CD4-positive, alpha-beta T cell (primary cell): ENCODE results near the gene FBXL22. TPM values are rescaled to one million over a fixed set of nuclear protein-coding genes. Genes with fewer than 3 reads are reported as not detected.

Experiments
- ATAC-seq: fragments of 200-7000 bp; cut with Tn5 transposase; one replicate; pipeline ENCODE4 v1.10.0; 2022; ENCODE audit warnings: mild to moderate bottlenecking; ENCODE audit not compliant: poor library complexity
- CTCF ChIA-PET: fragments of 350-600 bp; sonication (Branson Sonifier 250); formaldehyde crosslinking; loops from one replicate; lab custom pipeline; 2021; ENCODE audit warnings: antibody characterized with exemption, inconsistent platforms; lab: Charles Lee
- POLR2A ChIA-PET: fragments of 350-600 bp; sonication (Branson Sonifier 250); formaldehyde crosslinking; loops from one replicate; lab custom pipeline; 2021; ENCODE audit warnings: antibody characterized with exemption, inconsistent platforms; lab: Charles Lee
- DNase-seq, 14 experiments: peaks; one replicate each; pipeline ENCODE4 v3.0.0-alpha.2; 2013 to 2020; ENCODE audit warnings: mixed read lengths in 2 of 14
- H3K27ac ChIP-seq, 2 donors: one replicate each; pipeline versions ENCODE4 v1.5.1 to v1.7.0; 2013; ENCODE audit warnings: low read length in 2 of 2, low read depth in 1 of 2, mild to moderate bottlenecking in 1 of 2
- H3K27me3 ChIP-seq, 2 experiments: 1 replicate in 1 of 2; 2 replicates in 1 of 2; pipeline versions ENCODE4 v1.6.1 to v1.7.0; 2013; ENCODE audit warnings: low read length in 2 of 2, control low read depth in 1 of 2, mild to moderate bottlenecking in 1 of 2, moderate library complexity in 1 of 2; ENCODE audit not compliant: insufficient read depth in 2 of 2, control insufficient read depth in 1 of 2
- H3K36me3 ChIP-seq: one replicate; pipeline ENCODE4 v1.6.1; 2013; ENCODE audit warnings: low read length, control low read depth; ENCODE audit not compliant: insufficient read depth
- H3K4me1 ChIP-seq: one replicate; pipeline ENCODE4 v1.6.1; 2013; ENCODE audit warnings: low read length, control low read depth; ENCODE audit not compliant: insufficient read depth
- H3K4me3 ChIP-seq: one replicate; pipeline ENCODE4 v1.5.1; 2013; ENCODE audit warnings: mild to moderate bottlenecking, low read length, moderate library complexity
- H3K9me3 ChIP-seq, 2 experiments: 1 replicate in 1 of 2; 2 replicates in 1 of 2; pipeline versions ENCODE4 v1.6.1 to v1.7.0; 2013; ENCODE audit warnings: low read length in 2 of 2, mild to moderate bottlenecking in 2 of 2, control low read depth in 1 of 2, moderate library complexity in 1 of 2; ENCODE audit not compliant: control insufficient read depth in 1 of 2, insufficient read depth in 1 of 2
- H3K27ac Mint-ChIP-seq: one replicate; pipeline ENCODE4 v1.8.0; 2020; ENCODE audit warnings: mixed read lengths
- H3K27me3 Mint-ChIP-seq: one replicate; pipeline ENCODE4 v1.8.0; 2021; ENCODE audit warnings: mixed read lengths
- H3K36me3 Mint-ChIP-seq: one replicate; pipeline ENCODE4 v1.8.0; 2021; ENCODE audit warnings: low read depth, mixed read lengths
- H3K4me1 Mint-ChIP-seq: one replicate; pipeline ENCODE4 v1.8.0; 2021; ENCODE audit warnings: low read depth, mixed read lengths
- H3K4me3 Mint-ChIP-seq: one replicate; pipeline ENCODE4 v1.8.0; 2020; ENCODE audit warnings: mild to moderate bottlenecking, mixed read lengths
- H3K9me3 Mint-ChIP-seq: one replicate; pipeline ENCODE4 v1.8.0; 2020; ENCODE audit warnings: mixed read lengths
- CTCF ChIP-seq: fragments of 200-600 bp; IDR thresholded peaks from one replicate; pipeline ENCODE4 v1.8.0; 2022; ENCODE audit warnings: antibody characterized with exemption, mild to moderate bottlenecking
- intact Hi-C, 2 experiments: fragments of 100-400 bp; cut with DNase I in 1 of 2; cut with micrococcal nuclease in 1 of 2; formaldehyde crosslinking; loops; one replicate each; pipeline versions ENCODE4 v1.15.1 to v1.9.0; 2023 to 2025; cut with DNase I, micrococcal nuclease
- total RNA-seq, 174 experiments: library from RNA in 2 of 174; stranded (reverse) in 2 of 174; gene quantifications; one replicate each; pipeline ENCODE4 v1.2.3 and lab custom pipeline; 2021 to 2026

The FBXL22 gene
- total RNA-seq, 2 experiments from 2014 or later = 0.66 to 1.6 TPM

GRCh38 chr15:63609448-63609847 lies 12.3 kb downstream of the FBXL22 start:
- no peak overlapping the region for H3K27ac Mint-ChIP-seq
- H3K4me3 ChIP-seq = no peak overlapping the region
- no peak for DNase-seq
- no peak overlapping the region for H3K27ac ChIP-seq
- peaks cover 40% of the 10 kb centered on the region for H3K4me1 ChIP-seq
- ChIA-PET CTCF (interaction anchor here (0.6 to 1.7 kb wide), 27 partner anchors 9 to 458 kb away, joined by 3 to 17 read pairs (median 4); no protein-coding TSS in a partner anchor), POLR2A (interaction anchor here (0.5 to 3.5 kb wide), 9 partner anchors 9 to 484 kb away, joined by 3 to 39 read pairs (median 7); partner anchors contain the start of genes CIAO2A, FBXL22, HERC1 and RPS27L)
- H3K36me3 ChIP-seq = peaks cover 47% of the 10 kb centered on the region
- H3K9me3 Mint-ChIP-seq = no peaks in the 10 kb centered on the region
- H3K9me3 ChIP-seq = no peaks in the 10 kb centered on the region
- ATAC-seq = no peak
- no peak overlapping the region for H3K4me3 Mint-ChIP-seq
- intact Hi-C loops = loop anchor here (2.0 to 10.0 kb wide), 3 partner anchors 415 to 485 kb away; partner anchors contain the start of genes CIAO2A (in 2 of the 2) and SNX1 (in 2 of the 2)
- no peak for TF ChIP-seq CTCF
- no peaks in the 10 kb centered on the region for H3K27me3 ChIP-seq
- H3K4me1 Mint-ChIP-seq = peaks cover 53% of the 10 kb centered on the region
- peaks cover 80% of the 10 kb centered on the region for H3K36me3 Mint-ChIP-seq
- H3K27me3 Mint-ChIP-seq = no peaks in the 10 kb centered on the region

- intact Hi-C loops = loop anchor here (1.0 to 5.0 kb wide), 2 partner anchors 282 to 457 kb away; no protein-coding TSS in a partner anchor
- Mint-ChIP-seq H3K9me3 (no peaks in the 10 kb centered on the region), H3K4me1 (peaks cover 45% of the 10 kb centered on the region), H3K36me3 (peaks cover 88% of the 10 kb centered on the region), H3K4me3 (peak overlapping the region; percentile 52), H3K27me3 (no peaks in the 10 kb centered on the region), H3K27ac (peak overlapping the region; percentile 61)
- peak; percentile 47 to 88 (median 66) for DNase-seq
- no peak overlapping the region for H3K4me3 ChIP-seq
- TF ChIP-seq CTCF = peak; percentile 74
- ChIA-PET CTCF (interaction anchor here (0.6 to 1.7 kb wide), 26 partner anchors 10 to 457 kb away, joined by 3 to 17 read pairs (median 4); no protein-coding TSS in a partner anchor), POLR2A (interaction anchor here (0.5 to 3.5 kb wide), 9 partner anchors 10 to 484 kb away, joined by 3 to 39 read pairs (median 7); partner anchors contain the start of genes CIAO2A, FBXL22, HERC1 and RPS27L)
- H3K4me1 ChIP-seq = peaks cover 32% of the 10 kb centered on the region
- peak overlapping the region; percentile 48 to 73 for H3K27ac ChIP-seq
- ATAC-seq = peak; percentile 81
- no peaks in the 10 kb centered on the region for H3K9me3 ChIP-seq
- H3K36me3 ChIP-seq = peaks cover 55% of the 10 kb centered on the region
- H3K27me3 ChIP-seq = no peaks in the 10 kb centered on the region
Measured at GRCh38 chr15:63610209-63610841, 13.1 kb downstream of the FBXL22 start.

- Histone ChIP-seq H3K4me1 (peaks cover 24% of the 10 kb centered on the region), H3K36me3 (peaks cover 63% of the 10 kb centered on the region), H3K27ac (peak overlapping the region; percentile 48 to 73), H3K27me3 (no peaks in the 10 kb centered on the region), H3K4me3 (no peak overlapping the region), H3K9me3 (no peaks in the 10 kb centered on the region)
- DNase-seq (no peak), ATAC-seq (no peak)
- Mint-ChIP-seq H3K4me1 (peaks cover 37% of the 10 kb centered on the region), H3K9me3 (no peaks in the 10 kb centered on the region), H3K27me3 (no peaks in the 10 kb centered on the region), H3K4me3 (no peak overlapping the region), H3K36me3 (peaks cover 89% of the 10 kb centered on the region), H3K27ac (peak overlapping the region; percentile 61)
- intact Hi-C loops = loop anchor here in 1 of 2 experiments (5.0 kb wide), 1 partner anchor 281 kb away; no protein-coding TSS in a partner anchor
- ChIA-PET CTCF (interaction anchor here (1.6 to 1.7 kb wide), 2 partner anchors 11 to 456 kb away, joined by 5 to 17 read pairs; no protein-coding TSS in a partner anchor), POLR2A (interaction anchor here (2.0 to 3.5 kb wide), 4 partner anchors 11 to 107 kb away, joined by 7 to 39 read pairs (median 9); partner anchors contain the start of genes FBXL22 and USP3)
- no peak for TF ChIP-seq CTCF
Measured at GRCh38 chr15:63611177-63611576, 14.0 kb downstream of the FBXL22 start.
